OCI-LY3 (cell line): ENCODE data around the gene PGS1.

ENCODE experiments used
- H2AFZ ChIP-seq: fragments of 200-600, 300-600 bp; shearing (Covaris generic); 2 replicates; pipeline ENCODE4 v1.6.0; 2014; ENCODE audit warnings: antibody characterized with exemption, low read depth, low read length
- H3K27ac ChIP-seq: fragments of 200-600, 300-600 bp; sonication (generic); 2 replicates; pipeline ENCODE4 v1.5.1; 2014; ENCODE audit warnings: mild to moderate bottlenecking, low read length, moderate library complexity, mixed read lengths
- H3K27me3 ChIP-seq: fragments of 200-600, 300-600 bp; sonication (generic); 2 replicates; pipeline ENCODE4 v1.6.1; 2014; ENCODE audit warnings: low read depth, low read length, mixed read lengths
- H3K36me3 ChIP-seq: fragments of 200-600, 300-600 bp; sonication (generic); replicated peaks from 2 replicates; pipeline ENCODE3; 2014; ENCODE audit warnings: low read depth, low read length, mixed read lengths
- H3K4me1 ChIP-seq: fragments of 300-600, 200-600 bp; sonication (generic); 2 replicates; pipeline ENCODE4 v1.6.1; 2014; ENCODE audit warnings: low read length, mixed read lengths
- H3K4me2 ChIP-seq: fragments of 200-600, 300-600 bp; sonication (generic); 2 replicates; pipeline ENCODE4 v1.6.1; 2014; ENCODE audit warnings: low read length, mixed read lengths
- H3K4me3 ChIP-seq: fragments of 300-600, 200-600 bp; sonication (generic); 2 replicates; pipeline ENCODE4 v1.5.1; 2014; ENCODE audit warnings: antibody characterized with exemption, mild to moderate bottlenecking, low read length, moderate library complexity
- H3K79me2 ChIP-seq: fragments of 300-600, 200-600 bp; shearing (Covaris generic); 2 replicates; pipeline ENCODE4 v1.6.1; 2014; ENCODE audit warnings: mild to moderate bottlenecking, low read length, mixed read lengths
- H3K9ac ChIP-seq: fragments of 300-600, 200-600 bp; shearing (Covaris generic); 2 replicates; pipeline ENCODE4 v1.6.0; 2014; ENCODE audit warnings: mild to moderate bottlenecking, low read length, moderate library complexity
- H3K9me3 ChIP-seq: fragments of 200-600, 300-600 bp; shearing (Covaris generic); 2 replicates; pipeline ENCODE4 v1.6.1; 2014; ENCODE audit warnings: low read length, mixed read lengths; ENCODE audit not compliant: insufficient read depth
- H4K20me1 ChIP-seq: fragments of 200-600, 300-600 bp; sonication (generic); 2 replicates; pipeline ENCODE4 v1.6.1; 2016; ENCODE audit warnings: low read length, mixed read lengths; ENCODE audit not compliant: insufficient read depth
- EZH2phosphoT487 ChIP-seq: fragments of 200-600 bp; shearing (Covaris generic); IDR thresholded peaks from 2 replicates; pipeline ENCODE4 v1.6.1; 2018; ENCODE audit warnings: antibody characterized with exemption, mixed run types, low read depth
- TF ChIP-seq, protein P1 (sequence below): fragments of 200-600, 300-600 bp; sonication (generic); IDR thresholded peaks from 2 replicates; pipeline ENCODE4 v1.5.1; 2014; ENCODE audit warnings: antibody characterized with exemption, low read length, low read depth

The PGS1 gene

DNA sequence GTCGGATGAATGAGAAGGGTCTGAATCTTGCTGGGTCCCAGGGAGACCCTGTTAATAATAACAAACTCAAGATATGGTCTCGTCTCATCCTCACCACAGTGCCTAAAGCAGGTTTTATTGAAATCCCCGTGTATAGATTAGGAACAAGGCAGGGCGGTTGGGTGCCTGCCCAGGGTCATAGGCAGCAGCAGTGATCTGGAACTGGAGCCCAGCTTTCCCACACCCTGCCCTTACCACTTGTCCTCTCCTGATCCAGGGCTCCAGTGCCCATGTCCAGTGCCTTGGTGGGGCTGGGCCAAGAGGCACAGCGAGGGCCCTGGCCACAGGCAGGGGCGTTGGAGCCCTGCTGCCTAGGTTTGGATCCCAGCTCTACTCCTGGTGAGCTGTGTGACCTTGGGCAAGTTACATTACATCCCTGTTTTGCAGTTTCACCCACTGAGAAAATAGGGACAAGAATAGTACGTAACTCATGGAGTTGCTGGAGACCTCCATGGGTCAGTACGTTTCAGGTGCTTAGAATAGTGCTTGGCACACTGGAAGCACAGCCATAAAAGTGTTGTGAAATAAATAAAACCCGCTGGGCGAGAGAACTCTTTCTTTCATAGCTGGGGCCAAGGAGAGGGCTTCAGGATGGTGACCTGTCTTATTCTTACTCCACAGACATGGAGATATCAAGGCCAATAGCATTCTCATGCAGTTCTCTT, 32.5 kb upstream of the PGS1 start:
- TF ChIP-seq, protein P1, sequence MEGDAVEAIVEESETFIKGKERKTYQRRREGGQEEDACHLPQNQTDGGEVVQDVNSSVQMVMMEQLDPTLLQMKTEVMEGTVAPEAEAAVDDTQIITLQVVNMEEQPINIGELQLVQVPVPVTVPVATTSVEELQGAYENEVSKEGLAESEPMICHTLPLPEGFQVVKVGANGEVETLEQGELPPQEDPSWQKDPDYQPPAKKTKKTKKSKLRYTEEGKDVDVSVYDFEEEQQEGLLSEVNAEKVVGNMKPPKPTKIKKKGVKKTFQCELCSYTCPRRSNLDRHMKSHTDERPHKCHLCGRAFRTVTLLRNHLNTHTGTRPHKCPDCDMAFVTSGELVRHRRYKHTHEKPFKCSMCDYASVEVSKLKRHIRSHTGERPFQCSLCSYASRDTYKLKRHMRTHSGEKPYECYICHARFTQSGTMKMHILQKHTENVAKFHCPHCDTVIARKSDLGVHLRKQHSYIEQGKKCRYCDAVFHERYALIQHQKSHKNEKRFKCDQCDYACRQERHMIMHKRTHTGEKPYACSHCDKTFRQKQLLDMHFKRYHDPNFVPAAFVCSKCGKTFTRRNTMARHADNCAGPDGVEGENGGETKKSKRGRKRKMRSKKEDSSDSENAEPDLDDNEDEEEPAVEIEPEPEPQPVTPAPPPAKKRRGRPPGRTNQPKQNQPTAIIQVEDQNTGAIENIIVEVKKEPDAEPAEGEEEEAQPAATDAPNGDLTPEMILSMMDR: no peak
- TF ChIP-seq EZH2phosphoT487: no peak
- Histone ChIP-seq H2AFZ (no peak overlapping the region), H3K4me3 (no peak overlapping the region), H3K27ac (no peak overlapping the region), H3K36me3 (no peaks in the 10 kb centered on the region), H4K20me1 (no peaks in the 10 kb centered on the region), H3K4me1 (peaks cover 67% of the 10 kb centered on the region), H3K27me3 (peaks cover 8% of the 10 kb centered on the region; the same call in 1 of the 2 replicates), H3K9me3 (no peaks in the 10 kb centered on the region), H3K9ac (no peak overlapping the region), H3K79me2 (no peaks in the 10 kb centered on the region; the same call in 1 of the 2 replicates), H3K4me2 (no peak overlapping the region)

DNA sequence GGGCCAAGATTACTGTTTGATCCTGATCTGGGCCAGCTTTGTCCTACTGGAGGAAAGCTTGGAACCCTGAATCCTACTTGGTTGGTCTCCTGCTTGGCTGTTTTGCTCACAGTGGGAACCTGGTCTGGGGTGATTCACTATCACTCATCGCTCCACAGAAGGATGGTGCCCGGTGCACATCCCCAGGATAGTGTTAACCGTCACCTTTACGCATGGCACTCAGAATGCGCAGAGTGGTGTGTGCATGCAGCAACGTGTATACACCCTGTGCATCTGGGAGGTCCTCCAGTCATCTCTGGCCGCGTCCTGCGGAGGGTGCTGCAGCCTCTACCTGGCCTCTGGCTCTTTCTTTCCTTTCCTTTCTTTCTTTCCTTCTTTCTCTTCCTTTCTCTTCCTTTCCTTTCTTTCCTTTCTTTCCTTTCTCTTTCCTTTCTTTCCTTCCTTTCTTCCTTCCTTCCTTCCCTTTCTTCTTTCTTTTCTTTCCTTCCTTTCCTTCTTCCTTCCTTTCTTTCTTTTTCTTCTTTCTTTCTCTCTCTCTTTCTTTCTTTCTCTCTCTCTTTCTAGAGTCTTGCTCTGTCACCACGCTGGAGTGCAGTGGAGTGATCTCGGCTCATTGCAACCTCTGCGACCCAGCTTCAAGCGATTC, 31.7 kb upstream of the PGS1 start:
- Histone ChIP-seq H3K4me2 (no peak overlapping the region), H3K27me3 (peaks cover 8% of the 10 kb centered on the region; the same call in 1 of the 2 replicates), H3K4me1 (peaks cover 68% of the 10 kb centered on the region), H4K20me1 (no peaks in the 10 kb centered on the region), H3K9ac (no peak overlapping the region), H3K9me3 (no peaks in the 10 kb centered on the region), H3K36me3 (no peaks in the 10 kb centered on the region), H3K4me3 (no peak overlapping the region), H3K27ac (no peak overlapping the region), H2AFZ (no peak overlapping the region), H3K79me2 (no peaks in the 10 kb centered on the region; the same call in 1 of the 2 replicates)
- TF ChIP-seq EZH2phosphoT487: no peak

DNA sequence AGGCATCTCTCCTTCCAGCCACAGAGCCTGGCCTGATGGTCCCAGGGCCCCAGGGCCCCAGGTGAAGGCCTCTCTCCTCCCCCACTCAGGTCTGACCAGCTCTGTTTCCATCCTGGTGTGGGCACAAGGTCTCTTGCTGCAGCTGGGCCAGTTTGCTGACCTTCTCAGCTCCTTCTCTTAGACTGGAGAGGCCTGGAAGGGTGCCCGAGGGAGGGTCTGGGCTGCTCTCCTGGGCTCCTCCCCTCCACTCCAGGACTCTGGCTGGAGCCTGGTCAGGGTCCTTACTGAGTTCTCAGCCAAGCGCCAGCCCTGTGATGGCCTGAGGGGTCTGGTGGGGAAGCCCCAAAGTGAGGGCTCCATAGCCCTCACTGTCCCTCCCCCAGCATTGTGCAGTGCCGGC, 31.0 kb upstream of the PGS1 start:
- peaks cover 8% of the 10 kb centered on the region; the same call in 1 of the 2 replicates for H3K27me3 ChIP-seq
- H3K9me3 ChIP-seq: no peaks in the 10 kb centered on the region
- no peak overlapping the region for H3K4me3 ChIP-seq
- H3K27ac ChIP-seq: no peak overlapping the region
- H3K4me2 ChIP-seq: no peak overlapping the region
- H3K79me2 ChIP-seq: no peaks in the 10 kb centered on the region
- TF ChIP-seq EZH2phosphoT487: no peak
- no peaks in the 10 kb centered on the region for H3K36me3 ChIP-seq
- H4K20me1 ChIP-seq: no peaks in the 10 kb centered on the region
- no peak overlapping the region for H2AFZ ChIP-seq
- H3K9ac ChIP-seq: no peak overlapping the region
- H3K4me1 ChIP-seq: peaks cover 70% of the 10 kb centered on the region

DNA sequence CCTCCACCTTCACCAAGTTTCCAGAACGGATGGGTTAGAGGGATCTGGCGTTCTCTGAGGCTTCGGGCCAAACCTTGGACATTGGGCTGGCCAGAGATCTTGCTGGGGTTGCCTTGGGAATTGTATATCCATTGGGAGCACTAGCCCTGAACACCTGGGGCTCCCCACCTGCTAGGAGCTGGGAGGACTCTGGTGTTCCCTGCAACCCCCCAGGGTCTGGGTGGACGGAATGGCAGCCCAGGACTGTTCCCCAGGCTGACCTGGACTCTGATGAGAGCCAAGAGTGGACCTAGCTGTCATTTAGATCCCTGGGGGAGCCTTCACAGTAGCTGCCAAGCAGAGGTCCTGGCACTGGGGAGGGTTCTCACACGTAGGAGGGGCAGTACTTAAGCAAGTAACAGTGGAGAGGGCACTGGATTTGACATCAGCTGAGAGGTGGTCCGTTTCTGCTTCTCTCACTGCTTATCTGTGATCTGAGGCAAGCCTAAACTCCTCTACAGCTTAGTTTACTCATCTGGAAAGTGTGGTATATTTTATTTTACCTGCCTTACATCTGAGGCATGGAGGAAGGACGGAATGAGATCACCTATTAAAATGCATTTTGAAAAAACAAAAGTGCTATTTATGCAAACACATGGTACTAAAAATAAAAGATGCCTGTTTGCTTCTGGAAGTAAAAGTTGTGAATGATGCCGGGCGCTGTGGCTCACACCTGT, 30.2 kb upstream of the PGS1 start:
- Histone ChIP-seq H3K4me3 (no peak overlapping the region), H4K20me1 (peaks cover under 1% of the 10 kb centered on the region; the same call in 1 of the 2 replicates), H3K79me2 (no peaks in the 10 kb centered on the region), H3K27me3 (peaks cover 8% of the 10 kb centered on the region; the same call in 1 of the 2 replicates), H2AFZ (no peak overlapping the region), H3K4me2 (peak overlapping the region; percentile 33), H3K9ac (no peak overlapping the region), H3K4me1 (peaks cover 67% of the 10 kb centered on the region), H3K27ac (peak overlapping the region; percentile 12; the same call in 1 of the 2 replicates), H3K9me3 (no peaks in the 10 kb centered on the region), H3K36me3 (no peaks in the 10 kb centered on the region)
- TF ChIP-seq, protein P1: no peak
- no peak for TF ChIP-seq EZH2phosphoT487
